Parathyroid adenoma (tissue), 2 donors: ENCODE data around the gene AKNA.

Source experiments
- H2AFZ ChIP-seq: fragments of 300-600 bp; sonication (generic); one replicate; pipeline ENCODE4 v1.7.0; 2017; ENCODE audit warnings: antibody characterized with exemption, mild to moderate bottlenecking
- H3K27ac ChIP-seq: fragments of 300-600 bp; sonication (generic); one replicate; pipeline ENCODE4 v1.7.0; 2017
- H3K27me3 ChIP-seq: fragments of 300-600 bp; sonication (generic); one replicate; pipeline ENCODE4 v1.7.0; 2017; ENCODE audit warnings: low read length; ENCODE audit not compliant: control insufficient read depth, insufficient read depth
- H3K36me3 ChIP-seq: fragments of 300-600 bp; sonication (generic); one replicate; pipeline ENCODE4 v1.7.0; 2017; ENCODE audit warnings: low read length; ENCODE audit not compliant: control insufficient read depth, insufficient read depth
- H3K4me1 ChIP-seq: fragments of 300-600 bp; sonication (generic); one replicate; pipeline ENCODE4 v1.7.0; 2017; ENCODE audit warnings: control low read depth
- H3K4me2 ChIP-seq: fragments of 300-600 bp; sonication (generic); one replicate; pipeline ENCODE4 v1.7.0; 2017; ENCODE audit warnings: low read length
- H3K4me3 ChIP-seq: fragments of 300-600 bp; sonication (generic); one replicate; pipeline ENCODE4 v1.7.0; 2017; ENCODE audit warnings: low read depth, low read length
- H3K79me2 ChIP-seq: fragments of 300-600 bp; sonication (generic); one replicate; pipeline ENCODE4 v1.7.0; 2017; ENCODE audit warnings: control low read depth
- H3K9ac ChIP-seq: fragments of 300-600 bp; sonication (generic); one replicate; pipeline ENCODE4 v1.7.0; 2017; ENCODE audit warnings: mild to moderate bottlenecking
- H3K9me3 ChIP-seq: fragments of 300-600 bp; sonication (generic); one replicate; pipeline ENCODE4 v1.7.0; 2017; ENCODE audit warnings: low read length; ENCODE audit not compliant: control insufficient read depth
- TF ChIP-seq, protein P1 (sequence below): fragments of 300-600 bp; sonication (generic); IDR thresholded peaks from one replicate; pipeline ENCODE4 v1.7.0; 2017; ENCODE audit warnings: antibody characterized with exemption, mild to moderate bottlenecking
- donor health status: primary hyperparathyroidism.

AKNA gene

DNA sequence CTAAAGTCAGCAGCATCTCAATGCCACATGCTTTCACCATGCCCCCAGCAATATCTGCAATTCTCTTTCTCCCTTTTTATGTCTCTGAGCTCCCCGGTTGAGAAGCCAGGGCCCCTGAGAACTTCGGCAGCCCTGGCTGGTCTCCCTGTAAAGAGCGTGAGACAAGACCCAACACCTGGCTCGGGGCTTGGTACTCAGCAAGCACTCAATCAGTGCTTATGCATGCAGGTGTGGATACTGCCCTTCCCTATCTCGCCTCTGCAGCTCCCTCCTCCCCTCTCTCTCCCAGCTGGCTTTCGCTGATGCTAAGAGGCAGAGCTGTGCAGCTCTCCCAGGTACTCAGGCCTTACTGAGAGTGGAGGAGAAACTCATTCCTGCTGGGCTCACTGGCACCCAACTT, 41.7 kb upstream of the AKNA start:
- H3K4me1 ChIP-seq = no peaks in the 10 kb centered on the region
- H3K9ac ChIP-seq = no peak overlapping the region
- no peaks in the 10 kb centered on the region for H3K9me3 ChIP-seq
- no peaks in the 10 kb centered on the region for H3K27me3 ChIP-seq
- no peak overlapping the region for H2AFZ ChIP-seq
- no peak overlapping the region for H3K4me2 ChIP-seq
- no peak overlapping the region for H3K4me3 ChIP-seq
- H3K27ac ChIP-seq = no peak overlapping the region
- no peaks in the 10 kb centered on the region for H3K79me2 ChIP-seq
- H3K36me3 ChIP-seq = no peaks in the 10 kb centered on the region
- TF ChIP-seq, protein P1, sequence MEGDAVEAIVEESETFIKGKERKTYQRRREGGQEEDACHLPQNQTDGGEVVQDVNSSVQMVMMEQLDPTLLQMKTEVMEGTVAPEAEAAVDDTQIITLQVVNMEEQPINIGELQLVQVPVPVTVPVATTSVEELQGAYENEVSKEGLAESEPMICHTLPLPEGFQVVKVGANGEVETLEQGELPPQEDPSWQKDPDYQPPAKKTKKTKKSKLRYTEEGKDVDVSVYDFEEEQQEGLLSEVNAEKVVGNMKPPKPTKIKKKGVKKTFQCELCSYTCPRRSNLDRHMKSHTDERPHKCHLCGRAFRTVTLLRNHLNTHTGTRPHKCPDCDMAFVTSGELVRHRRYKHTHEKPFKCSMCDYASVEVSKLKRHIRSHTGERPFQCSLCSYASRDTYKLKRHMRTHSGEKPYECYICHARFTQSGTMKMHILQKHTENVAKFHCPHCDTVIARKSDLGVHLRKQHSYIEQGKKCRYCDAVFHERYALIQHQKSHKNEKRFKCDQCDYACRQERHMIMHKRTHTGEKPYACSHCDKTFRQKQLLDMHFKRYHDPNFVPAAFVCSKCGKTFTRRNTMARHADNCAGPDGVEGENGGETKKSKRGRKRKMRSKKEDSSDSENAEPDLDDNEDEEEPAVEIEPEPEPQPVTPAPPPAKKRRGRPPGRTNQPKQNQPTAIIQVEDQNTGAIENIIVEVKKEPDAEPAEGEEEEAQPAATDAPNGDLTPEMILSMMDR = no peak

DNA sequence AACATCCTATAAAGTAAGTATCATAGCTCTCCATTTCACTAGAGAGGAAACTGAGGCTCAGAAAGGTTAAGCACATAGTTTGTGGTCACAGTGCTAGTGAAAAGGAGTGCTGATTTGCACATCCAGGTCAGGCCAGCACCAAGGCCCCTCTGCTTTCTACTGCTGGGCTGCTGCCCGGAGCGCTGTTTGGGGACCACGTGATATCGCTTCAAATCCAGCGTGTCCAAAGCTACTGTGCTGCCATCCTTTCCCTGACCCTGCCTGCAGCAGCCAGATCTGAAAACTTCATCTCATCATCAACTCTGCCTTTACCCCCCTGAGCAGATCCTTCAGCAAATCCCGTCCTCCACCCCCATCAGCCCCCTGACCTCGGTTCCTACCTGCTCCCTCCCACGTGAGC, 40.7 kb upstream of the AKNA start:
- no peak overlapping the region for H3K4me3 ChIP-seq
- H3K4me2 ChIP-seq = no peak overlapping the region
- no peaks in the 10 kb centered on the region for H3K79me2 ChIP-seq
- no peaks in the 10 kb centered on the region for H3K9me3 ChIP-seq
- H3K4me1 ChIP-seq = no peaks in the 10 kb centered on the region
- TF ChIP-seq, protein P1 = no peak
- no peak overlapping the region for H3K9ac ChIP-seq
- no peak overlapping the region for H2AFZ ChIP-seq
- H3K27me3 ChIP-seq = no peaks in the 10 kb centered on the region
- no peak overlapping the region for H3K27ac ChIP-seq
- H3K36me3 ChIP-seq = no peaks in the 10 kb centered on the region

DNA sequence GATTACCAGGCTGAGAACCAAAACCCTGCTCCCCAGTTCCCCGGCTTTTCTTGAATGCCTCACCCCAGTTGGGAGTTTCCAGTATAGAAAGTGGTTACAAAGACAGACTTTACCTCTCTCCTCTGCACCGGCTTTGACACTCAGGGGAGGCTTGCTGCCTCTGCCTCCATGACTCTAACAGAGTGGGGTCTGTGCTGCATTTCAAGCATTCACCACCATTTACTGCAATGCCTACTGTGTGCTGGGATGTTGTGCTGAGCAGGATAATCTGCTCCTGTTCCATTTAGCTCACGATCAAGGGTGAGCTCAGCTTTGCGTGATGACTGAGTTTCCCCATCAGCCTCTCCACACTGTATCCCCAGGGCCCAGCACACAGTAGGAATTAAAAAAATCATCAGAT, 39.9 kb upstream of the AKNA start:
- Histone ChIP-seq H3K4me3 (no peak overlapping the region), H3K79me2 (no peaks in the 10 kb centered on the region)
- TF ChIP-seq, protein P1 = no peak

DNA sequence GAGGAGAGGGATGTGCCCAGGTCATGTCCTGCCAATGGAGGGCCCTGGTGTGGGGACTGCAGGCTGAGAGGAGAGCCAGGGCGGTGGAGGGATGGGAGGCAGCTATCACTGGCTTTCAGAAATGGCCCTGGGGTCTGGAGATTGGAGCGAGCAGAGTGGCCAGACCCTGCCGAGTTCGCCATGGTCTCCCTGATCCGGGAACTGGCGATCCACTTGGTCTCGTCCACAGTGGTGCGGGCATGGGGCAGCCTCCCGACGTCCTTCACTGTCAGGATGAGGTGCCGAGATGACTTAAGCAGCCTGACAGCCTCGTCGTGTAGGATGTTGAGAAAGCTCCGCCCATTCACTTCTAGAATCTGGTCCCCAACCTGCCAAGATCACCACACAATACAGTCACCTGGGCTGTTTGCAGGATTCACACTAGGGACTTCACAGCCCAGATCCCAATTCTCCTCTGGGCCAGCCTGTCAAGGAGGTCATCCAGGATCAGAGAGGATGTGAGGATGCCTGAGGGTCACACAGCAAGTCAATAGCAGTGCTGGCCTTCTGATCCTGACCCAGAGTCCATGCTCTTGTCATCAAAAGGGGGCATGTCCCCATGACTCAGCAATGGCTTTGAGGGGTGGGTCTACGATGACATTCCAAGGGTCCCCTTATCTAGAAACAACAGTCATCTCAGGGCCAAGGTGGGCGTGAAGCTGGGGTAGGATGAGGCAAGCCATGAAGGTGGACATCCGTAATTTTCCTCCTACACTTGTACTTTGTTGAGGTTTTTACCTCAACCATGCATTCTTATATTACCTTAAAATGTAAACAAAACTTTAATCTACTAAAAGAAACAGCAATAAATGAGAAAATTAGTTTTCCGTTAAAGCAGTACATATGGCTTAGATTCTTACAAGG, 38.5 kb upstream of the AKNA start:
- Histone ChIP-seq H3K79me2 (no peaks in the 10 kb centered on the region), H3K4me1 (no peaks in the 10 kb centered on the region), H3K36me3 (no peaks in the 10 kb centered on the region), H2AFZ (no peak overlapping the region), H3K9me3 (no peaks in the 10 kb centered on the region), H3K4me3 (no peak overlapping the region), H3K27ac (no peak overlapping the region), H3K9ac (no peak overlapping the region), H3K4me2 (no peak overlapping the region), H3K27me3 (no peaks in the 10 kb centered on the region)
- TF ChIP-seq, protein P1 = no peak

More for the DNA sequence above, 39.9 kb upstream of the AKNA start:
- H3K9me3 ChIP-seq = no peaks in the 10 kb centered on the region
- no peak overlapping the region for H3K9ac ChIP-seq
- no peaks in the 10 kb centered on the region for H3K4me1 ChIP-seq
- H2AFZ ChIP-seq = no peak overlapping the region
- no peak overlapping the region for H3K27ac ChIP-seq
- H3K4me2 ChIP-seq = no peak overlapping the region
- H3K36me3 ChIP-seq = no peaks in the 10 kb centered on the region
- no peaks in the 10 kb centered on the region for H3K27me3 ChIP-seq

DNA sequence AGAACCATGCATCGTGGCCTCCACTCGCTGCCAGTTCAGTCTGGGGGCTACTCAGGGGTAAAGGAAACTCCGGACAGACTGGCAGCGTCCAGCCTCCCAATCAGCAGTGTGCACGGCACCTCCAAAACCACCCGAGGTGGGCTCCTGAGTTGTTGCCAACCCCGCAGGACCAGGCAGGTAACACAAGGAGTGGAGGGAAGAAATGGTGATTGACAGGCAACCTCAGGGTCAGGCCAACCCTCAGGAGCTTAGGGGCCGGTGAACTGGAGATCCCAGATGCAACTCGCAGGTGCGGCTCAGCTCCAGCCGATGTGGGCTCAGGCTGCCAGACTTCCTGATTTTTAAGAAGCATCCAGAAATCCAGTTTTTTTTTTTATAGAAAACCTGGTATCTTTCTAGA, 37.3 kb upstream of the AKNA start:
- H3K27ac ChIP-seq = no peak overlapping the region

More for the DNA sequence above, 37.3 kb upstream of the AKNA start:
- H3K79me2 ChIP-seq = no peaks in the 10 kb centered on the region
- H2AFZ ChIP-seq = no peak overlapping the region
- H3K4me2 ChIP-seq = no peak overlapping the region
- H3K36me3 ChIP-seq = no peaks in the 10 kb centered on the region
- no peak overlapping the region for H3K9ac ChIP-seq
- no peaks in the 10 kb centered on the region for H3K27me3 ChIP-seq
- TF ChIP-seq, protein P1 = no peak
- no peak overlapping the region for H3K4me3 ChIP-seq
- H3K9me3 ChIP-seq = no peaks in the 10 kb centered on the region
- no peaks in the 10 kb centered on the region for H3K4me1 ChIP-seq
